GM12891 (cell line): Measurements from ENCODE around the gene ETV3.
"Not testable (repeated sequence)": the region's sequence is repeated elsewhere in the genome, so short reads cannot be mapped to it uniquely, and the experiment has no call there.

ENCODE experiments used
- POLR2AphosphoS5 ChIP-seq: IDR thresholded peaks from 2 replicates; pipeline ENCODE4 v1.6.1; 2011; ENCODE audit warnings: low read depth, low read length, control low read depth
- TAF1 ChIP-seq: IDR thresholded peaks from 2 replicates; pipeline ENCODE4 v1.6.1; 2011; ENCODE audit warnings: low read depth, low read length, control low read depth

DNA sequence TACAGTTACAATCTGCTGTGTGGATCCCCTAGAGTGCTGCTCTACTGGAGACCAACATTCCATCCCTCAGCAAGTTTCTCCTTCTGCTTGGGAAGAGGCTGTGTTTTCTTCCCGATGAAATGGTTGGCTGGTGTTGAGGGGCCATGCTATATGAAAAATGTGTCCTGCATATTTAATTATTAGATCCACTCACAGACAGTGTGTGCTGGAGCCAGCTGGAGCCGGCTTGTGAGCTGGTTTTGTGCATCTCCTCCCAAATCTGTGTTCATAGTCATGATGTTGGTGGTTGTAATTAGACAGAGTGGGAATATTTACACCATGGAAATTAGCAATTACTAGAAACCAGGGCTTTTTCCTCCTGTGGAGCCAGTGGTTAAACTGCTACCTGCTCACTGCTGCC is 34.4 kb upstream of the ETV3 start:
- TF ChIP-seq POLR2AphosphoS5, TAF1: not testable (repeated sequence)
